NCI-H526 treated with DMSO at 0.1 percent for 48 hours (cell line): ENCODE data around the gene RPL10A.
"Not testable (repeated sequence)": the region's sequence is repeated elsewhere in the genome, so short reads cannot be mapped to it uniquely, and the experiment has no call there.

Experiments
- DNase-seq: peaks from one replicate; lab custom pipeline; 2025; lab: John Stamatoyannopoulos, UW

The RPL10A gene

GRCh38 chr6:35512006-35512405 is 43.8 kb downstream of the RPL10A start:
- no peak for DNase-seq

- DNase-seq, result no peak
These were observed 44.5 kb downstream of the RPL10A start, which contains the start of gene TULP1 for GRCh38 chr6:35512740-35513139. Gene TULP1 (minus strand): TSS chr6:35512896. CDS start chr6:35512858, 38 bp downstream.

GRCh38 chr6:35514587-35514986 is 46.4 kb downstream of the RPL10A start:
- DNase-seq, result no peak

- not testable (repeated sequence) for DNase-seq
These were observed 47.7 kb downstream of the RPL10A start for GRCh38 chr6:35515939-35516338.

GRCh38 chr6:35516712-35517111 is 48.5 kb downstream of the RPL10A start:
- DNase-seq, result no peak

- DNase-seq, result not testable (repeated sequence)
These were observed 49.8 kb downstream of the RPL10A start for GRCh38 chr6:35517978-35518377.

- no peak for DNase-seq
These were observed 50.5 kb downstream of the RPL10A start for GRCh38 chr6:35518566-35519312.

GRCh38 chr6:35519313-35520015 is 51.3 kb downstream of the RPL10A start:
- DNase-seq, result no peak
